ACC112 (cell line): ENCODE results near the gene KCNC3.
A peak's percentile ranks its signal among the peaks of the same experiment; 100 is the strongest.
"Not testable (repeated sequence)": the region's sequence is repeated elsewhere in the genome, so short reads cannot be mapped to it uniquely, and the experiment has no call there.

Experiments
- H2AFZ ChIP-seq: fragments of 200-600 bp; sonication (generic); one replicate; pipeline ENCODE4 v1.6.0; 2017; ENCODE audit warnings: antibody characterized with exemption, low read length; ENCODE audit not compliant: unreplicated experiment
- H3K27ac ChIP-seq: fragments of 200-600 bp; sonication (generic); 2 replicates; pipeline ENCODE4 v1.5.1; 2014; ENCODE audit warnings: low read depth, mild to moderate bottlenecking, antibody characterized with exemption, low read length, moderate library complexity
- H3K27me3 ChIP-seq: fragments of 200-600 bp; sonication (generic); 2 replicates; pipeline ENCODE4 v1.6.1; 2014; ENCODE audit warnings: mild to moderate bottlenecking, antibody characterized with exemption, low read length, moderate library complexity, mixed read lengths; ENCODE audit not compliant: insufficient read depth
- H3K36me3 ChIP-seq: fragments of 200-600 bp; sonication (generic); 2 replicates; pipeline ENCODE4 v1.6.1; 2016; ENCODE audit warnings: mild to moderate bottlenecking, antibody characterized with exemption, low read length, moderate library complexity, mixed read lengths; ENCODE audit not compliant: insufficient read depth
- H3K4me1 ChIP-seq: fragments of 200-600 bp; sonication (generic); one replicate; pipeline ENCODE4 v1.6.1; 2016; ENCODE audit warnings: low read length, mixed read lengths; ENCODE audit not compliant: insufficient read depth, unreplicated experiment, control insufficient read depth
- H3K4me3 ChIP-seq: fragments of 200-600 bp; sonication (generic); 2 replicates; pipeline ENCODE4 v1.5.1; 2014; ENCODE audit warnings: mild to moderate bottlenecking, low read depth, low read length
- H3K79me2 ChIP-seq: fragments of 200-600 bp; sonication (generic); one replicate; pipeline ENCODE4 v1.6.0; 2016; ENCODE audit warnings: low read length; ENCODE audit not compliant: control insufficient read depth, unreplicated experiment, insufficient read depth

KCNC3 gene

GRCh38 chr19:50332244-50333038 lies 3.3 kb upstream of the KCNC3 start:
- no peak overlapping the region for H3K27ac ChIP-seq
- H3K36me3 ChIP-seq, result no peaks in the 10 kb centered on the region
- no peaks in the 10 kb centered on the region for H3K79me2 ChIP-seq
- no peaks in the 10 kb centered on the region for H3K4me1 ChIP-seq
- H2AFZ ChIP-seq, result no peak overlapping the region
- peak overlapping the region; percentile 81 for H3K4me3 ChIP-seq
- H3K27me3 ChIP-seq, result peaks cover 50% of the 10 kb centered on the region

- Histone ChIP-seq H3K27ac (no peak overlapping the region), H3K79me2 (no peaks in the 10 kb centered on the region), H3K27me3 (peaks cover 55% of the 10 kb centered on the region), H3K36me3 (no peaks in the 10 kb centered on the region), H2AFZ (no peak overlapping the region), H3K4me3 (no peak overlapping the region), H3K4me1 (no peaks in the 10 kb centered on the region)
Observed at GRCh38 chr19:50331994-50332243, 2.7 kb upstream of the KCNC3 start.

GRCh38 chr19:50331221-50331993 lies 2.2 kb upstream of the KCNC3 start:
- Histone ChIP-seq H3K27ac (no peak overlapping the region), H3K4me1 (no peaks in the 10 kb centered on the region)

DNA sequence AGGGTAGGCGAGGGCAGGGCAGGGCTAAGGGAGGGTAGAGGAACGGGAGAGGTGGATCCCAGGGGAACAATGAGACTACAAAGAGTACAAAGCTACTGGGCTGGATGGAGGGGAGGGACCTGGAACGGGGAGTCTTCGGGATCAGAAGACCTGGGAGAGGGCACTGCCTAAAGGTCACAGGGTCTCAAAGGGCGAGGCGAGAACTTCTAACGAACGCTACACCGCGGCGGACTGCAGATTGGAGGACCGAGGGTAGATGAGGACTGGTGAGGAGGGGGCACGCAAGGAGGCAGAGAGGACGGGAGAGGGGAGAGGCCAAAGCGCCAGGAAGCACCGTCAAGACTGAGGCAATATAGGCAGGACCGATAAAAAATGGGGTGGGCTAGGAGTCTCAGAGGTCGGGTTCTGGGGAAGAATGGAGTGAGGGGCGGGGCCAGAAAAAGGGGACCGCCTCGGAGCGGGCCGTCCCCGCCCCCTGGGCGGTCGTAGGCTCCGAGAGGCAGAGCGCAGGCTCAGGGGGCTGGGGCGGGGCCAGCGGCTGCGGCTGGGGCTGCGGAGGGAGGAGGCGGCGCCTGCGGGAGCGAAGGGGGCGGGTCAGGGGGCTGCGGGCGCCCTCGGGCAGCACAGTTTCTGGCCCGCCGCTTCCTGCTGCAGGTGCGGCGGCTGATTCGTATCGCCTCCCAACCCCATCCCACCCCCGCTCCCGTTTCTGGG lies 1.3 kb upstream of the KCNC3 start:
- Histone ChIP-seq H3K79me2 (no peaks in the 10 kb centered on the region), H3K4me3 (no peak overlapping the region), H3K4me1 (no peaks in the 10 kb centered on the region), H3K27ac (no peak overlapping the region), H2AFZ (no peak overlapping the region), H3K36me3 (no peaks in the 10 kb centered on the region), H3K27me3 (peaks cover 68% of the 10 kb centered on the region)

More at GRCh38 chr19:50331221-50331993, 2.2 kb upstream of the KCNC3 start:
- Histone ChIP-seq H3K27me3 (peaks cover 60% of the 10 kb centered on the region), H3K36me3 (no peaks in the 10 kb centered on the region), H2AFZ (no peak overlapping the region), H3K4me3 (no peak overlapping the region), H3K79me2 (no peaks in the 10 kb centered on the region)

DNA sequence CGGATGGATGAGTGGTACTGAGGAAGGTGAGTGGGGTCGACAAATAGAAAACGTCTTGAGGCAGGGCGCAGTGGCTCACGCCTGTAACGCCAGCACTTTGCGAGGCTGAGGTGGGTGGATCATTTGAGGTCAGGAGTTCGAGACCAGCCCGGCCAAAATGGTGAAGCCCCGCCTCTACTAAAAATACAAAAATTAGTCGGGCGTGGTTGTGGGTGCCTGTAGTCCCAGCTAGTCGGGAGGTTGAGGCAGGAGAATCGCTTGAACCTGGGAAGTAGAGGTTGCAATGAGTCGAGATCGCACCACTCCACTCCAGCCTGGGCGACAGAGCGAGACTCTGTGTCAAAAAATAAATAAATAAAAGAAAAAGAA lies 733 bp upstream of the KCNC3 start:
- not testable (repeated sequence) for H3K79me2 ChIP-seq, H3K27ac ChIP-seq, H3K36me3 ChIP-seq, H2AFZ ChIP-seq, H3K4me1 ChIP-seq
- Histone ChIP-seq H3K4me3 (peak overlapping the region; percentile 21; the same call in 1 of the 2 replicates), H3K27me3 (peaks cover 68% of the 10 kb centered on the region)

- Histone ChIP-seq H3K27me3 (peaks cover 68% of the 10 kb centered on the region), H2AFZ (no peak overlapping the region), H3K4me1 (no peaks in the 10 kb centered on the region), H3K36me3 (no peaks in the 10 kb centered on the region), H3K27ac (no peak overlapping the region), H3K4me3 (no peak overlapping the region), H3K79me2 (no peaks in the 10 kb centered on the region)
Observed at GRCh38 chr19:50328873-50329145, 368 bp downstream of the KCNC3 start.

DNA sequence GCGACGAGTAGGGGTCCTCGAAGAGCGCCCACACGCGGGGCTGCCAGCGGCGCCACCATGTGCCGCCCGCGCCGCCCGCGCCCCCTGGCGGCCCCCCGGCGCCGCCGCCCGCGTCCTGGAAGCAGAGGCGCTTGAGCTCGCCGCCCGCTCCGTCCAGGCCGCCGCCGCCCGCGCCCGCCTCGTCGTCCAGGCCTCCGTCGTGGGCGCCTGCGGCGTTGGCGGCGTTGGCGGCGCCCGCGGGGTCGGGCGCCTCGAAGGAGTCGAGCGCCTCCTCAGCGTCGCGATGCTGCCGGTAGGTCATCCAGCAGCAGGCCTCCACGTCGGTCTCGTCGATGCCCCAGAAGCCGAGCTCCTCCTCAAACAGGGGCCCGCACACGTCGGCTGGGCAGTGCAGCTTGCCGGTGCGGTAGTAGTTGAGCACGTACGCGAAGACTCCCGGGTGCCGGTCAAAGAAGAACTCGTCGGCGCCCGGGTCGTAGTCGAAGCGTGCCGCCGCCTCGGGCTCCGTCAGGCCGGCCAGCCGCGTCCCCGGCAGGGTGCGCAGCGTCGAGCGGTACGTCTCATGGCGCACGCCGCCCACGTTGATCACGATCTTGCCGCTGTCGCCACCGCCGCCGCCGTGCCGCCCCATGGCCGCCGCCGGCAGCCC lies 829 bp downstream of the KCNC3 start:
- no peak overlapping the region for H2AFZ ChIP-seq
- H3K36me3 ChIP-seq, result no peaks in the 10 kb centered on the region
- peak overlapping the region; percentile 40; the same call in 1 of the 2 replicates for H3K4me3 ChIP-seq
- no peaks in the 10 kb centered on the region for H3K79me2 ChIP-seq
- peaks cover 67% of the 10 kb centered on the region for H3K27me3 ChIP-seq
- no peaks in the 10 kb centered on the region for H3K4me1 ChIP-seq
- no peak overlapping the region for H3K27ac ChIP-seq

- H3K27ac ChIP-seq, result no peak overlapping the region
- no peak overlapping the region for H2AFZ ChIP-seq
- H3K27me3 ChIP-seq, result peaks cover 60% of the 10 kb centered on the region
- H3K79me2 ChIP-seq, result no peaks in the 10 kb centered on the region
- H3K4me3 ChIP-seq, result no peak overlapping the region
- no peaks in the 10 kb centered on the region for H3K36me3 ChIP-seq
- no peaks in the 10 kb centered on the region for H3K4me1 ChIP-seq
Observed at GRCh38 chr19:50327461-50328223, 1.5 kb downstream of the KCNC3 start.

GRCh38 chr19:50327013-50327412 lies 2.2 kb downstream of the KCNC3 start:
- Histone ChIP-seq H3K36me3 (no peaks in the 10 kb centered on the region), H3K79me2 (no peaks in the 10 kb centered on the region), H3K4me1 (no peaks in the 10 kb centered on the region), H2AFZ (no peak overlapping the region), H3K4me3 (no peak overlapping the region), H3K27me3 (peaks cover 54% of the 10 kb centered on the region), H3K27ac (no peak overlapping the region)

- H3K27ac ChIP-seq, result no peak overlapping the region
- no peaks in the 10 kb centered on the region for H3K4me1 ChIP-seq
- H3K27me3 ChIP-seq, result peaks cover 45% of the 10 kb centered on the region
- H3K79me2 ChIP-seq, result no peaks in the 10 kb centered on the region
- no peak overlapping the region for H2AFZ ChIP-seq
- H3K4me3 ChIP-seq, result no peak overlapping the region
- no peaks in the 10 kb centered on the region for H3K36me3 ChIP-seq
Observed at GRCh38 chr19:50326101-50326664, 3.0 kb downstream of the KCNC3 start.
